DOHH2 (cell line): ENCODE results near the gene LSS.

Experiments used
- EZH2phosphoT487 ChIP-seq: fragments of 200-600 bp; sonication (generic); IDR thresholded peaks from 2 replicates; pipeline ENCODE4 v1.6.1; 2017; ENCODE audit warnings: borderline replicate concordance, mild to moderate bottlenecking, antibody characterized with exemption, low read length, moderate library complexity, mixed read lengths
- TF ChIP-seq, protein P1 (sequence below): fragments of 200-600 bp; sonication (generic); IDR thresholded peaks from one replicate; pipeline ENCODE4 v1.5.1; 2014; ENCODE audit warnings: antibody characterized with exemption, mild to moderate bottlenecking, low read depth, low read length; ENCODE audit not compliant: poor library complexity, severe bottlenecking

GRCh38 chr21:46181436-46181835 lies 47.1 kb downstream of the LSS start:
- TF ChIP-seq, protein P1, sequence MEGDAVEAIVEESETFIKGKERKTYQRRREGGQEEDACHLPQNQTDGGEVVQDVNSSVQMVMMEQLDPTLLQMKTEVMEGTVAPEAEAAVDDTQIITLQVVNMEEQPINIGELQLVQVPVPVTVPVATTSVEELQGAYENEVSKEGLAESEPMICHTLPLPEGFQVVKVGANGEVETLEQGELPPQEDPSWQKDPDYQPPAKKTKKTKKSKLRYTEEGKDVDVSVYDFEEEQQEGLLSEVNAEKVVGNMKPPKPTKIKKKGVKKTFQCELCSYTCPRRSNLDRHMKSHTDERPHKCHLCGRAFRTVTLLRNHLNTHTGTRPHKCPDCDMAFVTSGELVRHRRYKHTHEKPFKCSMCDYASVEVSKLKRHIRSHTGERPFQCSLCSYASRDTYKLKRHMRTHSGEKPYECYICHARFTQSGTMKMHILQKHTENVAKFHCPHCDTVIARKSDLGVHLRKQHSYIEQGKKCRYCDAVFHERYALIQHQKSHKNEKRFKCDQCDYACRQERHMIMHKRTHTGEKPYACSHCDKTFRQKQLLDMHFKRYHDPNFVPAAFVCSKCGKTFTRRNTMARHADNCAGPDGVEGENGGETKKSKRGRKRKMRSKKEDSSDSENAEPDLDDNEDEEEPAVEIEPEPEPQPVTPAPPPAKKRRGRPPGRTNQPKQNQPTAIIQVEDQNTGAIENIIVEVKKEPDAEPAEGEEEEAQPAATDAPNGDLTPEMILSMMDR, result no peak
- no peak for TF ChIP-seq EZH2phosphoT487
